NB4 (cell line): ENCODE data around the gene MUC6.

Experiments used
- DNase-seq: peaks from one replicate; pipeline ENCODE4 v3.0.0; 2010; ENCODE audit warnings: low read depth
- H3K4me3 ChIP-seq: one replicate; pipeline ENCODE4 v1.5.1; 2011; ENCODE audit warnings: mild to moderate bottlenecking, low read depth, low read length, moderate library complexity
- MAX ChIP-seq: IDR thresholded peaks from 2 replicates; pipeline ENCODE4 v1.6.1; 2011; ENCODE audit warnings: low read depth, low read length
- MYC ChIP-seq: IDR thresholded peaks from 2 replicates; pipeline ENCODE4 v1.6.1; 2011; ENCODE audit warnings: low read depth, low read length
- POLR2A ChIP-seq: IDR thresholded peaks from 2 replicates; pipeline ENCODE4 v1.6.1; 2011; ENCODE audit warnings: mild to moderate bottlenecking; ENCODE audit not compliant: insufficient read length; ENCODE audit errors: extremely low read depth
- TF ChIP-seq, protein P1 (sequence below): IDR thresholded peaks from one replicate; pipeline ENCODE4 v1.5.1; 2012; ENCODE audit warnings: low read depth, low read length

The MUC6 gene

GRCh38 chr11:1072821-1073231, 36.3 kb upstream of the MUC6 start:
- no peak overlapping the region for H3K4me3 ChIP-seq
- TF ChIP-seq, protein P1, sequence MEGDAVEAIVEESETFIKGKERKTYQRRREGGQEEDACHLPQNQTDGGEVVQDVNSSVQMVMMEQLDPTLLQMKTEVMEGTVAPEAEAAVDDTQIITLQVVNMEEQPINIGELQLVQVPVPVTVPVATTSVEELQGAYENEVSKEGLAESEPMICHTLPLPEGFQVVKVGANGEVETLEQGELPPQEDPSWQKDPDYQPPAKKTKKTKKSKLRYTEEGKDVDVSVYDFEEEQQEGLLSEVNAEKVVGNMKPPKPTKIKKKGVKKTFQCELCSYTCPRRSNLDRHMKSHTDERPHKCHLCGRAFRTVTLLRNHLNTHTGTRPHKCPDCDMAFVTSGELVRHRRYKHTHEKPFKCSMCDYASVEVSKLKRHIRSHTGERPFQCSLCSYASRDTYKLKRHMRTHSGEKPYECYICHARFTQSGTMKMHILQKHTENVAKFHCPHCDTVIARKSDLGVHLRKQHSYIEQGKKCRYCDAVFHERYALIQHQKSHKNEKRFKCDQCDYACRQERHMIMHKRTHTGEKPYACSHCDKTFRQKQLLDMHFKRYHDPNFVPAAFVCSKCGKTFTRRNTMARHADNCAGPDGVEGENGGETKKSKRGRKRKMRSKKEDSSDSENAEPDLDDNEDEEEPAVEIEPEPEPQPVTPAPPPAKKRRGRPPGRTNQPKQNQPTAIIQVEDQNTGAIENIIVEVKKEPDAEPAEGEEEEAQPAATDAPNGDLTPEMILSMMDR, result no peak
- TF ChIP-seq POLR2A, result no peak
- TF ChIP-seq MAX, result no peak
- no peak for DNase-seq

DNA sequence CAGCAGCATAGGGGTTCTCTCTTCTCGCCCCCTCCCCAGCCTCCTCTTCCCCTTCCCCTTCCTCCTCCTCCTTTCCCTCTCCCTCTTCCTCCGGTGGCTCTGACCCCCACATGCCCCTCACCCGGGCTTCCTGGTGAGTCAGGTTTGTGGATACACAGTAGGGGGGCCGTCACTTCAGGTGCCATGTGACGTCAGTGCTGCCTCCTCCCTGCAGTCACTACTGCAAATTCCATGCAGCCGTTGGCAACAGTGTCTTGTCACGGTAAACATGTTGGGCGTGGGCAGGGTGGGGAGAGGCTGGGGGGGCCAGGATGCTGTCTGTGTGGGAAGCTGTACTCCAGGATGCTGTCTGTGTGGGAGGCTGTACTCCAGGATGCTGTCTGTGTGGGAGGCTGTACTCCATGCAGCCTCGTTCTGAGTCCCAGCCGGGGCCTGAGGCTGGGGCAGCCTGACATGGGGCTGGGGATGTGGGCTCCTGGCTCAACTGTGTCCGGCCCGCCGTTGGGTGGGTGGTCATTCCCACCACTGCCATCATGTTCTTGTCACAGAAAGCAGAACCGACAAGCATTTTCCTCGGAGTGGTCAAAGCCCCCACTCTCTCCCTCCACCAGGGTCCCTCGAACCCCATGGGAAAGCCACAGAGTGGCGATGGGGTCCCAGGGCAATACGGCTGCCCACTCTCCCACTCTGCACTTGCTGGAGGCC, 35.8 kb upstream of the MUC6 start:
- TF ChIP-seq MYC (no peak), POLR2A (no peak), MAX (no peak)
- TF ChIP-seq, protein P1, result no peak
- DNase-seq, result peak; percentile 41

DNA sequence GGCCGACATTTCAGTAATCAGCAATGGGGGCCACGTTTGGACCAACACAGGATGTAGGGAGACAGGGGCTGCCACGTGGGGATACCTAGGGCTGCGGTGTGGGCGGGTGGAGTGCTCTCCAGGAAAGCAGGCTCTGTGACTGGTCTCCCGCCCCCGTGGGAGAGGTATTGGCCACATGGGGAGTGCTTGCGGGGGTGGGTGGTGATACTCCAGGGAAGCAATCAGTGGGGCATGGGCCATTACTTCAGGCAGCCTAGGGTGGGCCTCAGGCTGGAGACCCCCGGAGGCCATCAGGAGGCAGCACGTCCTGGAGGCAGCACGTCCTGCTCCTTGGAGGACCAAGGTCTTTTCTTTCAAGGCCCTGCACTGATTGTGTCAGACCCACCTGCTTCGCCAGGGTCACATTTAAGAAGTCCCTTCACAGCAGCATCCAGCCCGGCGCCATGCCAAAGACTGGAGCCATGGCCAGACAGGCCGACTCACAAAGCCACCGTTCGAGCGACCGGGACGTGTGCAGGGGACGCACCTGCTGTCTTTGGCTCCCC, 35.1 kb upstream of the MUC6 start:
- no peak for DNase-seq
- TF ChIP-seq MAX (no peak), POLR2A (no peak), MYC (no peak)
- TF ChIP-seq, protein P1, result no peak

More for the DNA sequence above, 35.8 kb upstream of the MUC6 start:
- no peak overlapping the region for H3K4me3 ChIP-seq

DNA sequence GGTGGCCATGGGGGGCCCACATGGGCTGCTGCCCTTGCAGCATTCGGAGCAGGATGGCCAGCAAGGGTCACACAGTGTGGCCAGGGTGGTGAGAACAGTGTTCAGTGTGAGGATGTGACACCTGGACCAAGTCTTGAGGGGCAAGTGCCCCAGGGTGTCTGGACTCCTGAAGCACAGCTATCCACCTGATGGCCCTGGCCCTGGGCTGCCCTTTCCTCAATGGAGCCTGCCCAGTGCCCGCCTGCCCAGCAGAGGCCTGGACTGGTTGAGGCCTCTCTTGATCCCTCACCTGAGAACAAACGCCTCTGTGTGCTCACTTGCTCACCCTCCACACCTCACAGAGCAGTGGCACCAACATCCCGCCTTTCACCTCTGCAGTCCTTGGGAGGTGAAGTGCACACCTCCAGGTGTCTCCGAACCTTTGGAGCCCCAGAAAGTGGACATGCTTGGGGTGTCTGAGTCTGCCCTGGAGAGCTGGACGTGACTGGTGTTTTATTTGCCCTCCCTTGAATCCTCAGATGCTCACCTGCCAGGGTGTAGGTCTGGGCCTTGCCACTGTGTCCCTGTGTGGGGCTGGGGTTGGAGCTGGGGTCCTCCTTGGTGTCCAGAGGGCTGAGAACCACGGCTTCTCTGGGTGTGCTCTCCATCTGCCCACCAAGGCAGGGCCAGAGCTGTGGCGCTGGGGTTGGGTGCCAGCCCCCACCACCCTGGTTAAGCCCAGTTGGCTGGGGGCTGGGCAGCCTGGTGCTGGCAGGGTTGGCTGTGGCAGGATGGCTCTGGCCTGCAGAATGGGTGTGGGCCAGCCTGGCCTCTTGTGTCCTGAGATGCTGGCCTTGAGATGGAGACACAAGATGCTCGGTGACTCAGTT, 34.3 kb upstream of the MUC6 start:
- no peak for DNase-seq
- no peak overlapping the region for H3K4me3 ChIP-seq
- TF ChIP-seq POLR2A, result no peak
- no peak for TF ChIP-seq MYC
- TF ChIP-seq, protein P1, result no peak
- no peak for TF ChIP-seq MAX

More for the DNA sequence above, 35.1 kb upstream of the MUC6 start:
- H3K4me3 ChIP-seq, result no peak overlapping the region

GRCh38 chr11:1069740-1070139, 33.2 kb upstream of the MUC6 start:
- H3K4me3 ChIP-seq, result no peak overlapping the region
- DNase-seq, result no peak
- TF ChIP-seq, protein P1, result no peak
- TF ChIP-seq POLR2A, result no peak
- TF ChIP-seq MYC, result no peak
- no peak for TF ChIP-seq MAX
